ENCODE results near the gene FNDC7. TPM values are rescaled to one million over a fixed set of nuclear protein-coding genes. Genes with fewer than 3 reads are reported as not detected.
A peak's percentile ranks its signal among the peaks of the same experiment; 100 is the strongest.

The FNDC7 gene
- total and polyA plus RNA-seq, 9 of the 15 experiments (the other 6 are each of a cell fraction or from before 2014, with no cell fraction given): not detected

DNA sequence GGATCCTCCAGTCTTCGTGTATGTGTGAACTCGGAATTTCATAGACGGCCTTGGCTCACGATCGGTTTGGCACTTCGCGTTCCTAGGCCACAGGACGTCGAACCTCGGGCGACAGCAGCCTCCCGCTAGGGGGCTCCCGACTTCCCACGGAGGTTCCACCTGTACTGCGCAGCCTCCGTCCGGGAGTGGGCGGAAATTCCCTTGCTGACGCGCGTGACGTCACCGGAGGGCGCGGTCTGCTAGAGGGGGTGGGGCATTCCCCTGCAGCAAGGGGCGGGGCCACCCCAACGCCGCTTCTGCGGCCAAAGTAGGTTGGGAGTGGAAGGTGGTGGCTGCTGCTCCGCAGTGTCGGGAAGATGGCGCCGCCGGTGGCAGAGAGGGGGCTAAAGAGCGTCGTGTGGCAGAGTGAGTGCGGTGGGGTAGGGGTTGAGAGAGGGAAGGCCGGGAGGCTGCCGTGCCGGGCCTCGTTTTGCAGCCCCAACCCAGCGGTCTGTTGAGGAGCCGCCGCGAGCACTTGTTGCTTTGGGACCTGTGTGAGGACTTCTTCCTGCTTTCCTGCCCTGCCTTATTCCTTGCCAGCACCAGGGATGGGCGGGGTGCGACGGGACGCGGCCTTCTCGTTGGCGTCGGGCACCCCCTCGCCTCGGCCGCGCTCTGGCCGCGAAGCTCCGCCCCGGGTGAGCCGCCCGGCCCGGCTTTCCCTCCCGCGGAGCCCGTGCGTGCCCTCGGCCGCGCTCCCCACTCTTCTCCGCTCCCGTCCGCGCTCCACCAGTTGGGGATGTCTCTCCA, 33.9 kb downstream of the FNDC7 start, which contains the start of gene STXBP3 (continued):
- TF ChIP-seq SFPQ (IDR thresholded peaks at IDR 0.05; ENCODE audit: low read depth, low read length): no peak
- no peak; the same call in 1 of the 2 replicates for TF ChIP-seq HBP1 (CRISPR knock-in tag; IDR thresholded peaks at IDR 0.05)
- TF ChIP-seq ZBTB12 (CRISPR knock-in tag; IDR thresholded peaks at IDR 0.05): peak; percentile 92
- TF ChIP-seq EWSR1 (IDR thresholded peaks at IDR 0.05; ENCODE audit: borderline replicate concordance, low read depth, partially characterized antibody): no peak
- TF ChIP-seq TAL1 (IDR thresholded peaks at IDR 0.05): no peak
- no peak for TF ChIP-seq SNRNP70 (optimal IDR thresholded peaks at IDR 0.05; ENCODE audit: low read depth, low read length)
- TF ChIP-seq ZNF609 (CRISPR knock-in tag; IDR thresholded peaks at IDR 0.05; ENCODE audit: borderline replicate concordance): 0 out of 2 replicates have a peak, but pooled peaks have one; percentile 57
- TF ChIP-seq NCOA1 (IDR thresholded peaks at IDR 0.05; ENCODE audit: low read depth): peak; percentile 73
- TF ChIP-seq PTTG1 (tag; IDR thresholded peaks at IDR 0.05; ENCODE audit: low read depth): no peak
- 0 out of 2 replicates have a peak, but pooled peaks have one; percentile 71 for TF ChIP-seq NR4A1 (CRISPR knock-in tag; IDR thresholded peaks at IDR 0.05)
- TF ChIP-seq NR4A1 (tag; IDR thresholded peaks at IDR 0.05): peak; percentile 70
- no peak for TF ChIP-seq ZNF57 (CRISPR knock-in tag; IDR thresholded peaks at IDR 0.05)
- TF ChIP-seq ZNF174 (CRISPR knock-in tag; IDR thresholded peaks at IDR 0.05): 0 out of 2 replicates have a peak, but pooled peaks have one; percentile 70
- TF ChIP-seq CBX5 (IDR thresholded peaks at IDR 0.05; ENCODE audit: borderline replicate concordance, low read depth): no peak; the same call in 1 of the 2 replicates
- TF ChIP-seq GATAD2A (IDR thresholded peaks at IDR 0.05): 0 out of 2 replicates have a peak, but pooled peaks have one; percentile 30
- peak; percentile 64; the same call in 1 of the 2 replicates for TF ChIP-seq ZBTB17 (CRISPR knock-in tag; IDR thresholded peaks at IDR 0.05)
- TF ChIP-seq MECOM (CRISPR knock-in tag; IDR thresholded peaks at IDR 0.05): no peak
